Uterus (tissue), 4 donors: Measurements from ENCODE around the gene FARS2. TPM values are rescaled to one million over a fixed set of nuclear protein-coding genes. Genes with fewer than 3 reads are reported as not detected.
A peak's percentile ranks its signal among the peaks of the same experiment; 100 is the strongest.

ENCODE experiments used
- DNase-seq, 2 donors: peaks; one replicate each; pipeline ENCODE4 v3.0.0-alpha.2; 2019 to 2020
- H3K27ac ChIP-seq, 2 donors: fragments of 200-600 bp; sonication (generic); 1 replicate in 1 of 2; 2 replicates in 1 of 2; pipeline ENCODE4 v1.5.1; 2016 to 2018
- H3K27me3 ChIP-seq, 2 donors: fragments of 200-600 bp; sonication (generic); one replicate each; pipeline ENCODE4 v1.5.1; 2018 to 2019; ENCODE audit warnings: control low read depth in 1 of 2
- H3K36me3 ChIP-seq, 2 donors: fragments of 200-600 bp; sonication (generic); one replicate each; pipeline ENCODE4 v1.5.1; 2019; ENCODE audit warnings: control low read depth in 1 of 2
- H3K4me1 ChIP-seq, 2 donors: fragments of 200-600 bp; sonication (generic); one replicate each; pipeline ENCODE4 v1.5.1; 2018 to 2019; ENCODE audit warnings: control low read depth in 1 of 2
- H3K4me3 ChIP-seq, 2 donors: fragments of 200-600 bp; sonication (generic); 1 replicate in 1 of 2; 2 replicates in 1 of 2; pipeline ENCODE4 v1.5.1; 2018 to 2019; ENCODE audit warnings: mild to moderate bottlenecking in 1 of 2
- H3K9me3 ChIP-seq, 2 donors: fragments of 200-600 bp; sonication (generic); one replicate each; pipeline ENCODE4 v1.5.1; 2019; ENCODE audit warnings: control low read depth in 1 of 2
- POLR2A ChIP-seq, 2 donors: fragments of 450-650 bp; IDR thresholded peaks; one replicate each; pipeline ENCODE4 v1.6.1; 2016; ENCODE audit warnings: antibody characterized with exemption in 2 of 2, mild to moderate bottlenecking in 1 of 2, moderate library complexity in 1 of 2
- intact Hi-C: fragments of 100-400 bp; cut with DNase I; formaldehyde crosslinking; loops from one replicate; pipeline ENCODE4 v1.15.1; 2023; ENCODE audit warnings: low total_unique reads
- total RNA-seq, 4 donors: library from RNA; depleted of rRNA in 3 of 4; stranded (reverse); fragments of >200 nt in 3 of 4; gene quantifications; one replicate each; pipeline versions ENCODE4 v1.1.0 to v1.2.4, GENCODE V29; 2014 to 2023
- TF ChIP-seq, protein P1 (sequence below), 4 experiments: fragments of 200-600 bp in 2 of 4; fragments of 450-650 bp in 2 of 4; sonication (generic) in 2 of 4; IDR thresholded peaks; one replicate each; pipeline ENCODE4 v1.5.1; 2016 to 2019; ENCODE audit warnings: antibody characterized with exemption in 4 of 4, mild to moderate bottlenecking in 2 of 4, moderate library complexity in 1 of 4
- donor health status: DM: yes; HTN: yes; CAD: no.

Gene FARS2
- total RNA-seq, 4 donors from 2014 or later, result 14.4 to 32.5 (median 25.6) TPM

DNA sequence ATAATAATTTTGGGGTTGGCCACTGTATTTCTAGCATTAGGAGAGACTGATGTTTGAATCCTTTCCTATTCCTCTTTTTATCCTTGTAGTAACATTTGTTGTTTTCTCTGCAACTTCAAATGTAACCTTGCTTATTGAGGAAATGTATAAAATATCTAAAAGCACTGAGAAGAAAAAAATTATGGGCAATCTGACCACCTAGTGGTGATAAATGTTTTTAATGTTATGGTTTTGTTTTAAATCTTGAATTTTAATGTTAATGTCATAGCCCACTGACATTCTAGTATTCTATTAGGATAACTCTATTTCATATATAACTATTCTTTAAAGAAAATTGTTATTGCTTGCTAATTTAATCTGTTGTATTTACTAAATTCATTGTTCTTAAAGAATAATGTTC lies 134.4 kb downstream of the FARS2 start:
- H3K27ac ChIP-seq, result no peak overlapping the region
- DNase-seq, result no peak
- intact Hi-C loops, result no loop called here
- H3K27me3 ChIP-seq, result no peaks in the 10 kb centered on the region
- no peak overlapping the region for H3K4me3 ChIP-seq
- H3K36me3 ChIP-seq, result no peaks in the 10 kb centered on the region
- H3K9me3 ChIP-seq, result no peaks in the 10 kb centered on the region
- TF ChIP-seq, protein P1, sequence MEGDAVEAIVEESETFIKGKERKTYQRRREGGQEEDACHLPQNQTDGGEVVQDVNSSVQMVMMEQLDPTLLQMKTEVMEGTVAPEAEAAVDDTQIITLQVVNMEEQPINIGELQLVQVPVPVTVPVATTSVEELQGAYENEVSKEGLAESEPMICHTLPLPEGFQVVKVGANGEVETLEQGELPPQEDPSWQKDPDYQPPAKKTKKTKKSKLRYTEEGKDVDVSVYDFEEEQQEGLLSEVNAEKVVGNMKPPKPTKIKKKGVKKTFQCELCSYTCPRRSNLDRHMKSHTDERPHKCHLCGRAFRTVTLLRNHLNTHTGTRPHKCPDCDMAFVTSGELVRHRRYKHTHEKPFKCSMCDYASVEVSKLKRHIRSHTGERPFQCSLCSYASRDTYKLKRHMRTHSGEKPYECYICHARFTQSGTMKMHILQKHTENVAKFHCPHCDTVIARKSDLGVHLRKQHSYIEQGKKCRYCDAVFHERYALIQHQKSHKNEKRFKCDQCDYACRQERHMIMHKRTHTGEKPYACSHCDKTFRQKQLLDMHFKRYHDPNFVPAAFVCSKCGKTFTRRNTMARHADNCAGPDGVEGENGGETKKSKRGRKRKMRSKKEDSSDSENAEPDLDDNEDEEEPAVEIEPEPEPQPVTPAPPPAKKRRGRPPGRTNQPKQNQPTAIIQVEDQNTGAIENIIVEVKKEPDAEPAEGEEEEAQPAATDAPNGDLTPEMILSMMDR (IDR thresholded peaks at IDR 0.05), result no peak
- TF ChIP-seq POLR2A (IDR thresholded peaks at IDR 0.05), result no peak
- H3K4me1 ChIP-seq, result no peaks in the 10 kb centered on the region

DNA sequence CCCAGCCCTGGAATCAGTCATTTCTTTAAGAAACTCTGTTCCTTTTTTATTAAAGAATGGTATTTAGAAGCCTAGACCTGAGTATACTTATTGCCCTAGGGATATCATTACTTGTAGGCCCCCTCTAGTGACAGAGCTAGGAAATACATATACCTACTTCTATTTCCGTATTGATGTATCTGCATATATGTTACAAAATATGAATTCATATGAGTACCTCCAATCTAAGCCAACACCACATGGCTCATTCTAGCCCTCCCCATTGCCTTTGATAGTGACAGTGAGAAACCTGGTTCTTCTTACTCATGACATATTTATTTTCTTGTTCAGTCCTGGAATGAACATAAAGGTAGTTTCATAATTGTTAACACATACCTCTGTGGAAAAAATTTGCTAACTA lies 137.2 kb downstream of the FARS2 start:
- H3K9me3 ChIP-seq, result peaks cover 0 to 10% of the 10 kb centered on the region in 2 donors
- H3K27me3 ChIP-seq, result no peaks in the 10 kb centered on the region
- no peak overlapping the region for H3K4me3 ChIP-seq
- TF ChIP-seq POLR2A (IDR thresholded peaks at IDR 0.05), result no peak
- TF ChIP-seq, protein P1 (IDR thresholded peaks at IDR 0.05), result peak in 3 of 4 experiments; percentile 6 to 24 (median 6)
- intact Hi-C loops, result no loop called here
- no peaks in the 10 kb centered on the region for H3K4me1 ChIP-seq
- no peak for DNase-seq
- no peaks in the 10 kb centered on the region for H3K36me3 ChIP-seq
- no peak overlapping the region for H3K27ac ChIP-seq

DNA sequence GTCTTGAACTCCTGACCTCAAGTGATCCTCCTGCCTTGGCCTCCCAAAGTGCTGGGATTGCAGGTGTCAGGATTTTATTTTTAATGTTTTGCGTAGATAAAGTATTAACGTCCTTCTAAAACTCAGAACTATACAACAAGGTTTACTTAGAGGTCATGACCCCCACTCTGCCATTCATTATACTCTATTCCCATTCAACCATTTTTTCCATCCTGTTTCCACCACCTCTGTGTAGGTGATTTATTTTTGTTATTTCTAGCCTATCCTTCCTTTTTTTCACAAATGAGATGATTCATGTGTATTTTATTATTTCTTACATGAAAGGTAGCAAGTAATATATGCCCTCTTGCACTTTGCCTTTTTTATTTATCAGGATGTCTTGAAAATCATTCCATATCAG lies 138.1 kb downstream of the FARS2 start:
- intact Hi-C loops, result no loop called here
- no peak overlapping the region for H3K4me3 ChIP-seq

DNA sequence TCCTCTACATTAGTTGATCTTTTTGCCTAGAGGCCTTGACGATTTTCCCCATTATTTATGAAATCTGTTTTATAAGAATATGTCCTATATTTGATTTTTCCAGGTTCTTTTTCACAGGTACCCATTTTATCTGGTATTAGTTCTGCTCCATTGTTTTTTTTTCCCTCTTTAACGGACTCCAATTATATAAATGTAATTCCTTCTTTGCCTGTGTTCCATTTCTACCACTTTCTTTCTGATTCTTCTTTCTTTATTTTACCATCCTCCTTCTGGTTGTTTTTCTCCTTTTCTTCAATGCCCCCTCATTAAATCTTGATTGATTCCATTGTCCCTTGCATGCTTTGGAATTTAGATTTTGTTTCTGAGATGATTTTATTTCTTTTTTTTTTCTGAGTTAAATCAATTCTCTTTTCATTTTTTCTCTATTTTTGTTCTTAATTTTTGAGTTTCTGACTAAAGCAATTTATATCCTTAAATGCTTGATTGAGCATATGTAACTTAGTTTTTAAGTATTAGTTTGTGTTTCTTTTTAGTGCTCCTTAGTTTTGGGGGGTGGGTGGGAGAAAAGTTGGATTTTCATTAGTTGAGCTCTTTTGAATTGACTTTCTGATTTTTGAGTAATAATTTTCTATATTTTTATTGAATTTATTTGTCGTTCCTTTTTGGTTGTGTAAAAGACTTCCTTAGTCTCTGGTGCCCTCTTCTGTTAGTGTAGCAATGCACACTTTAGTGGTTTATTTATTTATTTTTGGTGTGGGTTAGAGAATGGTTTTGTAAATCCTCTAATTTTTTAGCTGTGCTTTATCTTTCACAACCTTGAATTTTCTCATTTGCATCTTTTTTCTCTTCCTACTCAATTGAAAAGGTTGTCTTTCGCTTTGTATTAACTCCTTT lies 140.8 kb downstream of the FARS2 start:
- H3K27me3 ChIP-seq, result no peaks in the 10 kb centered on the region
- intact Hi-C loops, result no loop called here
- TF ChIP-seq, protein P1 (IDR thresholded peaks at IDR 0.05), result no peak
- no peak for TF ChIP-seq POLR2A (IDR thresholded peaks at IDR 0.05)

More for the DNA sequence above, 138.1 kb downstream of the FARS2 start:
- Histone ChIP-seq H3K27ac (no peak overlapping the region), H3K4me1 (no peaks in the 10 kb centered on the region), H3K27me3 (no peaks in the 10 kb centered on the region), H3K9me3 (peaks cover 0 to 10% of the 10 kb centered on the region in 2 donors), H3K36me3 (no peaks in the 10 kb centered on the region)
- TF ChIP-seq, protein P1 (IDR thresholded peaks at IDR 0.05), result no peak
- TF ChIP-seq POLR2A (IDR thresholded peaks at IDR 0.05), result no peak
- no peak for DNase-seq

DNA sequence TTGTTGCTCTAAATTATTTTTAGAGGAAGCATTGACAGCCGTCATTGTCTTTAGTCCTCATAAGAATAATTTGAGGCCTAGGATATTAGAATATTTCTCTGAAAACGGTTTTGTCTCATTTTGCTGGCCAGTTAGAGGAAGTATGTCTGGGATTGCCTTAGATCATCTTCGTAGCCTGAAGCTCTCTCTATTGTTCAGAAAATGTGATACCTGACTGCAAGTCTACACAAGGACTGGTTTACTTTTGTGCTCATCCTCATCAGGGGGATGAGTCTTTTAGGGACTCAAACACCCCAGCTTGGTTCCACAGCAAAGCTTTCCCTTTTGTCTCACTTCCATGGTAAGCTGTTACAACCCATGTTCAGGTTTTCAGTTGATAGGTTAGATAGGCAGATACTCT lies 141.8 kb downstream of the FARS2 start:
- no peak overlapping the region for H3K27ac ChIP-seq
- TF ChIP-seq POLR2A (IDR thresholded peaks at IDR 0.05), result no peak
- H3K4me3 ChIP-seq, result no peak overlapping the region
- peaks cover 0 to 10% of the 10 kb centered on the region in 2 donors for H3K9me3 ChIP-seq
- no peaks in the 10 kb centered on the region for H3K27me3 ChIP-seq
- intact Hi-C loops, result no loop called here
- no peaks in the 10 kb centered on the region for H3K36me3 ChIP-seq
- H3K4me1 ChIP-seq, result no peaks in the 10 kb centered on the region
- no peak for DNase-seq

More for the DNA sequence above, 140.8 kb downstream of the FARS2 start:
- peaks cover 0 to 10% of the 10 kb centered on the region in 2 donors for H3K9me3 ChIP-seq
- no peak overlapping the region for H3K4me3 ChIP-seq
- no peak for DNase-seq
- no peak overlapping the region for H3K27ac ChIP-seq
- H3K4me1 ChIP-seq, result no peaks in the 10 kb centered on the region
- H3K36me3 ChIP-seq, result no peaks in the 10 kb centered on the region
